Measurements from ENCODE around the gene SUMO3.

Gene SUMO3

GRCh38 chr21:44757731-44758130, 60.1 kb downstream of the SUMO3 start:
- Histone ChIP-seq H3K36me3 (ENCODE audit: insufficient read depth, low read length) (no peaks in the 10 kb centered on the region), H3K4me1 (ENCODE audit: insufficient read depth, low read length, poor library complexity, severe bottlenecking) (no peaks in the 10 kb centered on the region), H3K9me3 (ENCODE audit: insufficient read depth, low read depth, low read length) (no peaks in the 10 kb centered on the region)

GRCh38 chr21:44756423-44757185, 61.3 kb downstream of the SUMO3 start:
- no peaks in the 10 kb centered on the region for H3F3A ChIP-seq (ENCODE audit: low read depth)
- no peak overlapping the region for H3K9ac ChIP-seq (ENCODE audit: low read depth, low read length, poor library complexity, severe bottlenecking)
- no peaks in the 10 kb centered on the region for H3K36me3 ChIP-seq (ENCODE audit: insufficient read depth, low read length)
- no peak overlapping the region for H2AFZ ChIP-seq (ENCODE audit: low read length)
- no peaks in the 10 kb centered on the region for H3K9me3 ChIP-seq (ENCODE audit: insufficient read depth, low read depth, low read length)
- TF ChIP-seq CTCF (conservative IDR thresholded peaks at IDR 0.05; ENCODE audit: low read length) (no peak), EZH2phosphoT487 (IDR thresholded peaks at IDR 0.05; ENCODE audit: borderline replicate concordance) (no peak)
- H3K4me2 ChIP-seq (ENCODE audit: low read depth, low read length, poor library complexity, severe bottlenecking): no peak overlapping the region
- no peaks in the 10 kb centered on the region for H3K9me2 ChIP-seq (replicated peaks; ENCODE audit: low read depth, low read length)
- H3K79me2 ChIP-seq (ENCODE audit: insufficient read depth, low read length): no peaks in the 10 kb centered on the region
- H3K4me3 ChIP-seq (ENCODE audit: low read length, poor library complexity, severe bottlenecking): no peak overlapping the region
- no peaks in the 10 kb centered on the region for H4K20me1 ChIP-seq (ENCODE audit: insufficient read depth, low read length, poor library complexity, severe bottlenecking)
- no peaks in the 10 kb centered on the region for H3K27me3 ChIP-seq (ENCODE audit: insufficient read depth, low read length, poor library complexity, severe bottlenecking)
- H3K4me1 ChIP-seq (ENCODE audit: insufficient read depth, low read length, poor library complexity, severe bottlenecking): no peaks in the 10 kb centered on the region

More at GRCh38 chr21:44757731-44758130, 60.1 kb downstream of the SUMO3 start:
- H3K4me2 ChIP-seq (ENCODE audit: low read depth, low read length, poor library complexity, severe bottlenecking): no peak overlapping the region
- no peaks in the 10 kb centered on the region for H3K9me2 ChIP-seq (replicated peaks; ENCODE audit: low read depth, low read length)
- H3F3A ChIP-seq (ENCODE audit: low read depth): no peaks in the 10 kb centered on the region
- no peak overlapping the region for H2AFZ ChIP-seq (ENCODE audit: low read length)
- no peak overlapping the region for H3K9ac ChIP-seq (ENCODE audit: low read depth, low read length, poor library complexity, severe bottlenecking)
- no peak overlapping the region for H3K4me3 ChIP-seq (ENCODE audit: low read length, poor library complexity, severe bottlenecking)
- H3K79me2 ChIP-seq (ENCODE audit: insufficient read depth, low read length): no peaks in the 10 kb centered on the region
- no peaks in the 10 kb centered on the region for H4K20me1 ChIP-seq (ENCODE audit: insufficient read depth, low read length, poor library complexity, severe bottlenecking)
- no peaks in the 10 kb centered on the region for H3K27me3 ChIP-seq (ENCODE audit: insufficient read depth, low read length, poor library complexity, severe bottlenecking)
- no peak for TF ChIP-seq CTCF (conservative IDR thresholded peaks at IDR 0.05; ENCODE audit: low read length)
- TF ChIP-seq EZH2phosphoT487 (IDR thresholded peaks at IDR 0.05; ENCODE audit: borderline replicate concordance): no peak

All from Loucy (cell line).